GM12878 (cell line): ENCODE results near the gene SRCIN1. TPM values are rescaled to one million over a fixed set of nuclear protein-coding genes. Genes with fewer than 3 reads are reported as not detected.
A peak's percentile ranks its signal among the peaks of the same experiment; 100 is the strongest.

Experiments used
- ATAC-seq: fragments of 200-7000 bp; cut with Tn5 transposase; 3 replicates; pipeline ENCODE4 v1.9.1; 2020; ENCODE audit warnings: mild to moderate bottlenecking, moderate library complexity
- BruUV-seq: library from RNA; stranded (reverse); fragments of 400-500 nt; replicated peaks from 2 replicates; lab custom pipeline; 2021; lab: Mats Ljungman, UMichigan
- CTCF ChIA-PET: fragments of 300-600 bp; sonication (Branson Sonifier 250); formaldehyde crosslinking; extraction: SDS; loops from one replicate; lab custom pipeline; 2021; ENCODE audit warnings: inconsistent platforms; lab: Yijun Ruan, JAX
- POLR2A ChIA-PET: fragments of 350-600 bp; formaldehyde crosslinking; extraction: SDS; loops from one replicate; lab custom pipeline; 2021; ENCODE audit warnings: inconsistent platforms; lab: Charles Lee
- RAD21 ChIA-PET: fragments of 300-600 bp; sonication (Branson Sonifier 250); formaldehyde crosslinking; loops from one replicate; lab custom pipeline; 2023; ENCODE audit warnings: antibody characterized with exemption; ENCODE audit not compliant: unreplicated experiment; lab: Charles Lee
- SMC1A ChIA-PET: fragments of 300-600 bp; sonication (Branson Sonifier 250); formaldehyde crosslinking; loops from one replicate; lab custom pipeline; 2023; ENCODE audit not compliant: unreplicated experiment, uncharacterized antibody; lab: Charles Lee
- DNase-seq: peaks from one replicate; pipeline ENCODE4 v3.0.0-alpha.2; 2011; ENCODE audit warnings: low read depth, low spot score
- FAIRE-seq: peaks from 3 replicates; lab custom pipeline; 2011; peaks lifted over from hg19 to GRCh38; lab: Jason Lieb, UNC
- H2AFZ ChIP-seq: 2 replicates; pipeline ENCODE4 v1.6.0; 2011; ENCODE audit warnings: low read depth, low read length, control low read depth; ENCODE audit not compliant: control insufficient read depth
- H3K27ac ChIP-seq: 2 replicates; pipeline ENCODE4 v1.5.1; 2011; ENCODE audit warnings: control low read depth; ENCODE audit not compliant: control insufficient read depth, insufficient read depth
- H3K27me3 ChIP-seq, 2 experiments: replicated peaks in 1 of 2; 2 replicates each; pipeline versions ENCODE4 v1.6.0 to v1.6.1; 2011; ENCODE audit warnings: low read length in 1 of 2; ENCODE audit not compliant: control insufficient read depth in 2 of 2, insufficient read depth in 2 of 2
- H3K36me3 ChIP-seq, 2 experiments: 2 replicates each; pipeline ENCODE4 v1.5.1; 2011; ENCODE audit warnings: low read length in 1 of 2; ENCODE audit not compliant: control insufficient read depth in 2 of 2, insufficient read depth in 2 of 2
- H3K4me1 ChIP-seq: 2 replicates; pipeline ENCODE4 v1.6.1; 2011; ENCODE audit warnings: mild to moderate bottlenecking, low read length, moderate library complexity, mixed read lengths; ENCODE audit not compliant: control insufficient read depth, insufficient read depth
- H3K4me2 ChIP-seq: 2 replicates; pipeline ENCODE4 v1.6.0; 2011; ENCODE audit warnings: control low read depth; ENCODE audit not compliant: control insufficient read depth, insufficient read depth
- H3K4me3 ChIP-seq: fragments of 200-600 bp; sonication (generic); 2 replicates; pipeline ENCODE4 v1.5.1; 2016
- H3K79me2 ChIP-seq: 2 replicates; pipeline ENCODE4 v1.6.0; 2011; ENCODE audit warnings: low read length; ENCODE audit not compliant: control insufficient read depth, insufficient read depth
- H3K9ac ChIP-seq: 2 replicates; pipeline ENCODE4 v1.8.0; 2011; ENCODE audit warnings: low read length, control low read depth, mixed read lengths; ENCODE audit not compliant: control insufficient read depth, insufficient read depth
- H3K9me3 ChIP-seq: replicated peaks from 3 replicates; pipeline ENCODE4 v1.5.1; 2011; ENCODE audit warnings: mild to moderate bottlenecking, low read length; ENCODE audit not compliant: control insufficient read depth, insufficient read depth
- H4K20me1 ChIP-seq: 2 replicates; pipeline ENCODE4 v1.6.0; 2011; ENCODE audit not compliant: control insufficient read depth, insufficient read depth
- CREM ChIP-seq: IDR thresholded peaks from 2 replicates; pipeline ENCODE4 v1.6.1; 2014; ENCODE audit warnings: antibody characterized with exemption, low read depth
- FOXK2 ChIP-seq: fragments of 450-650 bp; IDR thresholded peaks from 2 replicates; pipeline ENCODE4 v1.6.1; 2017; ENCODE audit warnings: mild to moderate bottlenecking, moderate library complexity
- IKZF2 ChIP-seq, 2 experiments: fragments of 450-650 bp; IDR thresholded peaks; 2 replicates each; pipeline ENCODE4 v1.6.1; 2017; ENCODE audit warnings: mild to moderate bottlenecking in 2 of 2, moderate library complexity in 2 of 2
- NBN ChIP-seq: fragments of 450-650 bp; IDR thresholded peaks from 2 replicates; pipeline ENCODE4 v1.6.1; 2016
- SPI1 ChIP-seq: IDR thresholded peaks from 2 replicates; pipeline ENCODE4 v1.6.1; 2011; ENCODE audit warnings: low read depth, mild to moderate bottlenecking, low read length, moderate library complexity, borderline replicate concordance; ENCODE audit not compliant: insufficient read depth
- WGBS: methylation state at CpG from one replicate; pipeline ENCODE4 v1.1.6; 2016; ENCODE audit warnings: low lambda C conversion rate; ENCODE audit not compliant: insufficient replicate concordance, insufficient coverage; ENCODE audit errors: missing lambda C conversion rate; 5-methylcytosine and 5-hydroxymethylcytosine counted together
- in situ Hi-C: fragments of 300-500 bp; cut with MboI; formaldehyde crosslinking; loops from 9 replicates; pipeline ENCODE4 v1.14.3; 2018; ENCODE audit warnings: mixed read lengths
- intact Hi-C: fragments of 100-400 bp; cut with micrococcal nuclease; formaldehyde crosslinking; loops from one replicate; pipeline ENCODE4 v1.14.2; 2022; ENCODE audit not compliant: unreplicated experiment
- polyA plus RNA-seq, 11 experiments: library from polyadenylated mRNA; depleted of rRNA in 4 of 11; unstranded in 6 of 11; stranded (reverse) in 5 of 11; fragments of >200 nt; fragmentation: Nextera tagmentation in 4 of 11; fragmentation: Illumina TruSeq in 1 of 11; extraction: Ambion mirVana in 4 of 11; extraction: Trizol in 1 of 11; gene quantifications; 1 replicate in 1 of 11; 2 replicates in 10 of 11; pipeline versions ENCODE4 v1.2.1 to v1.2.3, GENCODE V29; 2011 to 2016; ENCODE audit warnings: inconsistent platforms in 2 of 11, missing spikeins in 2 of 11, low read depth in 1 of 11
- total RNA-seq, 4 experiments: library from RNA; depleted of rRNA in 3 of 4; stranded (reverse); fragments of >200 nt in 3 of 4; fragmentation: Illumina TruSeq in 1 of 4; extraction: Trizol in 1 of 4; gene quantifications; 2 replicates each; pipeline versions ENCODE4 v1.2.1 to v1.2.3, GENCODE V29; 2013 to 2021
- TF ChIP-seq, protein P1 (sequence below): fragments of 450-650 bp; IDR thresholded peaks from 2 replicates; pipeline ENCODE4 v1.6.1; 2017; ENCODE audit warnings: mild to moderate bottlenecking
- TF ChIP-seq, protein P2 (sequence below): IDR thresholded peaks from 2 replicates; pipeline ENCODE4 v1.6.1; 2011; ENCODE audit warnings: borderline replicate concordance, low read depth, mild to moderate bottlenecking, moderate library complexity, low read length; ENCODE audit not compliant: insufficient read depth, poor library complexity, severe bottlenecking

SRCIN1 gene
- total and polyA plus RNA-seq, 10 of the 15 experiments (the other 5 are each of a cell fraction or from before 2014, with no cell fraction given) = under 0.01 to 0.74 (median 0.20) TPM; not detected in 3

DNA sequence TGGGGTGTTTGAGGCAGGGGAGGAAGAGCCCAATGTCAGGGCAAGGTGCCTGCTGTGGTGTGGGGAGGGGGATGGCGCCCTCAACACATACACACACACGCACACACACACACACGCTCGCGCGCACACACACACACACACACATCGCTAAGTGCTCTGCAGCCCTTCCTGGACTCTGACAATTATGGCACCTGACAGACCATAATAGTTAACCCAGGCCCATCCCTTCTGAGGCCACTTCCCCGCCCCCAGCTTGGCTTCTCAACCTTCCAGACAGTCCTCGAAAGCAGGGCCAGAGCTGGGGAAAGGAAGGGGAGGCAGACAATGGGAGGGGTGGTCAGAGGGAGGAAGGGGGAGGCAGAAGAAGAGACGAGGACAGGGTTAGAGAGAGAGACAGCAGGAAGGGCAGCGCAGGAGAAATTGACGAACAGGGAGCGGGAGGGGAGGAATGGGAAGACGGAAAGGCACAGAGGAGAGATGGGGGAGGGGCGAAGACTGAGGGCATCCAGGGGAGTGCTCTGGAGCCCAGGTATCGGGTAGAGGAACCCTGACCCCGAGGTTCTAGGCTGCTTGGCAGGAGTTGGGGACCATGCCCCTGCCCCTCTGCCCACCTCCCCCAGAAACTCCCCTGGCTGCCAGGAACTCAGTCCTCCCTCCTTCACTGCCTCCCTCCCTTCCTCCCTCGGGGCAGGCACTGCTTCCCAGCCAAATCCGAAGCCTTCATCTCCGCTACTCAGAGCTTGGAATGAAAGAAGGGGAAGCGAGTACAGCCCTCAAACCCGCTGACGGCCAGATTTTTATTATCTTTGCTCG lies 4.0 kb downstream of the SRCIN1 start:
- ChIA-PET SMC1A (interaction anchor here (1.2 to 2.5 kb wide), 2 partner anchors 43 to 61 kb away, joined by 6 to 13 read pairs; no protein-coding TSS in a partner anchor), POLR2A (interaction anchor here (0.5 kb wide), 1 partner anchor 42 kb away, joined by 3 read pairs; no protein-coding TSS in a partner anchor), RAD21 (interaction anchor here (1.7 to 8.2 kb wide), 3 partner anchors 43 to 66 kb away, joined by 6 to 61 read pairs (median 16); no protein-coding TSS in a partner anchor), CTCF (interaction anchor here (0.7 to 4.8 kb wide), 6 partner anchors 10 to 66 kb away, joined by 3 to 33 read pairs (median 4); no protein-coding TSS in a partner anchor)
- DNase-seq (no peak), ATAC-seq (0 out of 3 replicates have a peak, but pooled peaks have one; percentile 5), FAIRE-seq (no peak)
- Histone ChIP-seq H4K20me1 (no peaks in the 10 kb centered on the region), H3K36me3 (no peaks in the 10 kb centered on the region), H3K9ac (no peak overlapping the region), H3K9me3 (no peaks in the 10 kb centered on the region), H3K4me1 (peaks cover 16% of the 10 kb centered on the region), H3K27ac (no peak overlapping the region), H3K79me2 (no peaks in the 10 kb centered on the region), H3K4me2 (no peak overlapping the region), H3K27me3 (peaks cover 0 to 8% of the 10 kb centered on the region in 2 experiments; a peak in 1 of 4 replicates), H2AFZ (peak overlapping the region; percentile 37; the same call in 1 of the 2 replicates), H3K4me3 (no peak overlapping the region)
- in situ Hi-C loops (no loop called here), intact Hi-C loops (no loop called here)
- 5% methylated on average over 19 of the region's 24 CpGs for WGBS
- no TSS peak for BruUV-seq
- TF ChIP-seq CREM (no peak), NBN (0 out of 2 replicates have a peak, but pooled peaks have one; percentile 20), IKZF2 (IDR thresholded peaks at IDR 0.05) (0 out of 4 replicates have a peak, but pooled peaks of 1 of the 2 experiments have one; percentile 25), FOXK2 (no peak), SPI1 (peak; percentile 12; the same call in 1 of the 2 replicates)
- TF ChIP-seq, protein P1, sequence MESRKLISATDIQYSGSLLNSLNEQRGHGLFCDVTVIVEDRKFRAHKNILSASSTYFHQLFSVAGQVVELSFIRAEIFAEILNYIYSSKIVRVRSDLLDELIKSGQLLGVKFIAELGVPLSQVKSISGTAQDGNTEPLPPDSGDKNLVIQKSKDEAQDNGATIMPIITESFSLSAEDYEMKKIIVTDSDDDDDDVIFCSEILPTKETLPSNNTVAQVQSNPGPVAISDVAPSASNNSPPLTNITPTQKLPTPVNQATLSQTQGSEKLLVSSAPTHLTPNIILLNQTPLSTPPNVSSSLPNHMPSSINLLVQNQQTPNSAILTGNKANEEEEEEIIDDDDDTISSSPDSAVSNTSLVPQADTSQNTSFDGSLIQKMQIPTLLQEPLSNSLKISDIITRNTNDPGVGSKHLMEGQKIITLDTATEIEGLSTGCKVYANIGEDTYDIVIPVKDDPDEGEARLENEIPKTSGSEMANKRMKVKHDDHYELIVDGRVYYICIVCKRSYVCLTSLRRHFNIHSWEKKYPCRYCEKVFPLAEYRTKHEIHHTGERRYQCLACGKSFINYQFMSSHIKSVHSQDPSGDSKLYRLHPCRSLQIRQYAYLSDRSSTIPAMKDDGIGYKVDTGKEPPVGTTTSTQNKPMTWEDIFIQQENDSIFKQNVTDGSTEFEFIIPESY = peak; percentile 59; the same call in 1 of the 2 replicates
- TF ChIP-seq, protein P2, sequence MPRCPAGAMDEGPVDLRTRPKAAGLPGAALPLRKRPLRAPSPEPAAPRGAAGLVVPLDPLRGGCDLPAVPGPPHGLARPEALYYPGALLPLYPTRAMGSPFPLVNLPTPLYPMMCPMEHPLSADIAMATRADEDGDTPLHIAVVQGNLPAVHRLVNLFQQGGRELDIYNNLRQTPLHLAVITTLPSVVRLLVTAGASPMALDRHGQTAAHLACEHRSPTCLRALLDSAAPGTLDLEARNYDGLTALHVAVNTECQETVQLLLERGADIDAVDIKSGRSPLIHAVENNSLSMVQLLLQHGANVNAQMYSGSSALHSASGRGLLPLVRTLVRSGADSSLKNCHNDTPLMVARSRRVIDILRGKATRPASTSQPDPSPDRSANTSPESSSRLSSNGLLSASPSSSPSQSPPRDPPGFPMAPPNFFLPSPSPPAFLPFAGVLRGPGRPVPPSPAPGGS = peak; percentile 80
